ENCODE measurements around the gene NCKAP5. TPM values are rescaled to one million over a fixed set of nuclear protein-coding genes. Genes with fewer than 3 reads are reported as not detected.
"Not testable (repeated sequence)": the region's sequence is repeated elsewhere in the genome, so short reads cannot be mapped to it uniquely, and the experiment has no call there.

The NCKAP5 gene
- polyA plus RNA-seq, 3 donors, result 0.16 to 0.34 (median 0.30) TPM

DNA sequence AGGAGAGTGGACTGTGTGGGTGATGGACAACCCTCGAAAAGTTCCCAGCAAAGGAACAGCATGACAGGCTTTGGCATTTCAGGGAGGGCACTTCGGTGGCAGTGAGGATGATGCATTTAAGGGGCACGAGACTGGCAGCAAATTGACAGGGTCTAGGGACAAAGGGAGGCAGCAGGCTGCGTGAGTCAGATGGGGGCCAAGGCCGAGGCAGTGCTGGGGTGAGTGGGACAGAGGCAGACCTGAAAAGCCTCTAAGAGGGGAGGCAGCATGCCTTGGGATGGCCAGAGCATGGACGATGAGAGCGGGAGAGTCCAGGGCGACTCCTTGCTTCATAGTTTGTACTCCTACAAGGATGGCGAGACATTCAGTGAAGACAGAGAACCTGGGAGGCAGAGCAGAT is 848.8 kb downstream of the NCKAP5 start:
- 72 to 85% (median 82%) methylated on average over 9 of the region's 9 CpGs for WGBS, 3 donors

DNA sequence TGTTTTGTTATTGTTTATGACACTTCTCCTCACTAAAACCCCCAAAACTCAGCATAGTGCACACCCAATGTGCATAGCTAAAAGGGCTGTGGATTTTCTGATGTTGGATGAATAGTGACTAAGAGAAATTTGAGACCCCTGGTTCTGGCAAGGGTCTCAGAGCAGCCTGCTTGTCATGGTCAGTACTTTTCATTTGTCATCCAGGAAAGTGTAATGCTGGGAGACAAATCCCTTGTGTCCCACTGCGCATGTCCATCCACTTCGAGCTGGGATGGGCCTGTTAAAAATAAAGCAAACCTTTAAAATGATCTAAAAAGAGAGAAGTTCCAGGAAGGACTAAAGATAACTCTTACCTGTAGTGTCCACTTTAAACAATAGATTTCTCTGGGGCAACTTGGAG is 851.3 kb downstream of the NCKAP5 start:
- H3K27ac ChIP-seq (ENCODE audit: low read depth, low read length), result no peak overlapping the region
- 72 to 73% (median 73%) methylated on average over 2 of the region's 2 CpGs for whole genome bisulfite sequencing, 3 donors

More for the DNA sequence above, 848.8 kb downstream of the NCKAP5 start:
- H3K27ac ChIP-seq (ENCODE audit: low read depth, low read length), result no peak overlapping the region

GRCh38 chr2:132715386-132716351 is 852.6 kb downstream of the NCKAP5 start:
- no peak overlapping the region for H3K27ac ChIP-seq (ENCODE audit: low read depth, low read length)
- 63 to 71% (median 69%) methylated on average over 7 of the region's 7 CpGs for WGBS, 3 donors

DNA sequence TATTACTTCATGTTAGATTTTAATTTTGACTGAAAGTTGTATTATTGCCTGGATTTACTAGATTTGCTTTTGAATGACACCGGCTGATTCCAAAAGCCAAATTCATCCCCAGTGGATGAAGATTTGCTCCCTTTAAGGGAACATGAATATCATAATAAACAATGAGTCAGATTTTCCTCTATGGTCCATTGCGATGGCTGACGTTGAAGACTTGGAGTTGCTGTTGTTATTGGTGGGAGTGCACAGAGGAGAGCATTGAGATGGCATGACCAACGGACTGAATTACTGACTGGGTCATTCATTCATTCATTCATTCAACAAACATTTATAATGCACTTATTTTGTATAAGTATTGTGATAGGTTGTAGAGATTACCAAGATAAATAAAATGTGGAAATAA is 864.9 kb downstream of the NCKAP5 start:
- 72 to 74% (median 74%) methylated on average over 4 of the region's 4 CpGs for WGBS, 3 donors
- no peak overlapping the region for H3K27ac ChIP-seq (ENCODE audit: low read depth, low read length)

DNA sequence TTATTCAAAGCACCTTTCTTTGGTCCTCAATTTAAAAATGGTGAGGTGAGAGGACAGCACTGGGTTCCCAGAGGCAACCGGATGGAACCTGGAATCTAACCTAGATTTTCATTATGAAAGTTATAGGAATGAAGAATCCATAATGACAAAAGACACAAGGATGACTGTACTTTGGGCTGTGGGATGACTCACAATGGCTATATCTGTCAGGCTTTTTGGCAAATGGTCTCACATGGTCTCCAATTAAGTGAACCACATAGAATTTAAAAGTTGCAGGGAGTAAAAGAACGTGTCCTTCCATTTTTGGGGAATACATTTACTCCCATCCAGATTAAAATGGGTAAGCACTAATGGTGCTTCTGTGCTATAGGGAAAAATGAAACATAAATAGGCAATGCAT is 866.5 kb downstream of the NCKAP5 start:
- no peak overlapping the region for H3K27ac ChIP-seq (ENCODE audit: low read depth, low read length)
- 70 to 83% (median 79%) methylated on average over 2 of the region's 2 CpGs for WGBS, 3 donors

DNA sequence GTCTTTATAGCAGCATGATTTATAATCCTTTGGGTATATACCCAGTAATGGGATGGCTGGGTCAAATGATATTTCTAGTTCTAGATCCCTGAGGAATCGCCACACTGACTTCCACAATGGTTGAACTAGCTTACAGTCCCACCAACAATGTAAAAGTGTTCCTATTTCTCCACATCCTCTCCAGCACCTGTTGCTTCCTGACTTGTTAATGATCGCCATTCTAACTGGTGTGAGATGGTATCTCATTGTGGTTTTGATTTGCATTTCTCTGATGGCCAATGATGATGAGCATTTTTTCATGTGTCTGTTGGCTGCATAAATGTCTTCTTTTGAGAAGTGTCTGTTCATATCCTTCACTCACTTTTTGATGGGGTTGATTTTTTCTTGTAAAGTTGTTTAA is 868.5 kb downstream of the NCKAP5 start:
- H3K27ac ChIP-seq (ENCODE audit: low read depth, low read length), result not testable (repeated sequence)
- WGBS, 3 donors, result 90 to 100% (median 92%) methylated on average over 1 of the region's 2 CpGs

DNA sequence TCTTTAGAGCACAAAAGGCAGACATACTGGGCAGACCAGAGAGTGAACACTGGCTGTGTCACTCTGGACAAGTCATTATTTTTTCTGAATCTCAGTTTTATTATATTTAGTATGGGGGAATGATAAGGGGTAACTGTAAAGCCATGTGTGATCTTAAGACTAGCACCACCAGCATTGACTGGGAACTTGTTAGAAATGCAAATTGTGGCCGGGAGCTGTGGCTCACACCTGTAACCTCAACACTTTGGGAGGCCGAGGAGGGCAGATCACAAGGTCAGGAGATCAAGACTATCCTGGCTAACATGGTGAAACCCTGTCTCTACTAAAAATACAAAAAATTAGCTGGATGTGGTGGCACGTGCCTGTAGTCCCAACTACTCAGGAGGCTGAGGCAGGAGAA is 869.9 kb downstream of the NCKAP5 start:
- not testable (repeated sequence) for H3K27ac ChIP-seq (ENCODE audit: low read depth, low read length)
- WGBS, 3 donors, result 76 to 88% (median 87%) methylated on average over 3 of the region's 3 CpGs

GRCh38 chr2:132697556-132698205 is 870.6 kb downstream of the NCKAP5 start:
- 52 to 62% (median 53%) methylated on average over 4 of the region's 4 CpGs for WGBS, 3 donors
- H3K27ac ChIP-seq (ENCODE audit: low read depth, low read length), result no peak overlapping the region

GRCh38 chr2:132692816-132693215 is 875.4 kb downstream of the NCKAP5 start:
- no peak overlapping the region for H3K27ac ChIP-seq (ENCODE audit: low read depth, low read length)
- 77 to 92% (median 78%) methylated on average over 1 of the region's 1 CpG for WGBS, 3 donors

GRCh38 chr2:132691556-132691955 is 876.7 kb downstream of the NCKAP5 start:
- WGBS, 3 donors, result 80 to 86% (median 85%) methylated on average over 4 of the region's 4 CpGs
- no peak overlapping the region for H3K27ac ChIP-seq (ENCODE audit: low read depth, low read length)

- no peak overlapping the region for H3K27ac ChIP-seq (ENCODE audit: low read depth, low read length)
- WGBS, 3 donors, result 57 to 67% (median 66%) methylated on average over 1 of the region's 1 CpG
These were observed 877.5 kb downstream of the NCKAP5 start for GRCh38 chr2:132690664-132691303.

GRCh38 chr2:132681766-132682165 is 886.5 kb downstream of the NCKAP5 start:
- H3K27ac ChIP-seq (ENCODE audit: low read depth, low read length), result no peak overlapping the region
- WGBS, 3 donors, result 77 to 99% (median 89%) methylated on average over 1 of the region's 1 CpG

DNA sequence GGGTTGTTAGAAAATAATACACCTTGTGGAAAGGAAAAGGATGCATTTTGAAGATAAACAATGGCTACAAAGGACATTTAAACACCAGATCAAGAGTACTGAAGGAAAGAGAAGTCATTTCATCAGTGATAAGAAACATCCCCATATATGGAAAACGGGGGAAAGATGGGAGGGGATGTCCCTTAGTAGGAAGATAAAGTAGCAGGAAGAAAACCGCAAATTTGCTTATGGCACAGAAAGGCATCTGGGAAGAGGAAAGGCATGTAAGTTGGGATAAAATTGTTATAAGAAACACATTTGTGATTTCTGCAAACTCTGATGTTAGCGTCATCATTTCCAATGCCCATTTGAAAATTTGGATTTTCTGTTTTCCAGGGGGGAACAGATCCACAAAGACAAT is 887.7 kb downstream of the NCKAP5 start:
- H3K27ac ChIP-seq (ENCODE audit: low read depth, low read length), result no peak overlapping the region
- 69 to 78% (median 71%) methylated on average over 3 of the region's 3 CpGs for WGBS, 3 donors

DNA sequence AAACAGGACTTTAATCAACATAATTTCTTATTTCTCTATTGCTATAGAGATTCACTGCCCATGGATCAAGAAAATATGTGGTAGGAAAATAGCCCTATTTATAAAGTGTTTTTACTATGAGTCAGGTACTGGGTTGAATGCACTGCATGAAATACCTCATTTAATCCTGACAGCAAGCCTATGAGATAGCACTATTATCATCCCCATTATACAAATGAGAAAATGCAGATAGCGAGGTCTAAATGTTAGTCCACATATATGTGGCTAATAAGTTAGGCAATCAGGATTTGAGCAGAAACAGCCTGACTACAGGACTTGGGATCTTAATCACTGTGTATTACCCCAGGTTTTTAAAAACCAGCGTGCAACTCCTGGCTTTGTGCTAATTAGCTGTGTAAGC is 889.8 kb downstream of the NCKAP5 start:
- H3K27ac ChIP-seq (ENCODE audit: low read depth, low read length), result no peak overlapping the region
- 88 to 91% (median 90%) methylated on average over 2 of the region's 2 CpGs for WGBS, 3 donors

- 87 to 88% (median 87%) methylated on average over 5 of the region's 5 CpGs for WGBS, 3 donors
These were observed 890.6 kb downstream of the NCKAP5 start for GRCh38 chr2:132677661-132678060.

GRCh38 chr2:132676999-132677398 is 891.3 kb downstream of the NCKAP5 start:
- WGBS, 3 donors, result 55 to 73% (median 64%) methylated on average over 2 of the region's 2 CpGs
- no peak overlapping the region for H3K27ac ChIP-seq (ENCODE audit: low read depth, low read length)

More at GRCh38 chr2:132677661-132678060, 890.6 kb downstream of the NCKAP5 start:
- no peak overlapping the region for H3K27ac ChIP-seq (ENCODE audit: low read depth, low read length)

GRCh38 chr2:132671151-132671835 is 897.0 kb downstream of the NCKAP5 start:
- no peak overlapping the region for H3K27ac ChIP-seq (ENCODE audit: low read depth, low read length)
- WGBS, 3 donors, result 10 to 28% (median 17%) methylated on average over 23 of the region's 23 CpGs

DNA sequence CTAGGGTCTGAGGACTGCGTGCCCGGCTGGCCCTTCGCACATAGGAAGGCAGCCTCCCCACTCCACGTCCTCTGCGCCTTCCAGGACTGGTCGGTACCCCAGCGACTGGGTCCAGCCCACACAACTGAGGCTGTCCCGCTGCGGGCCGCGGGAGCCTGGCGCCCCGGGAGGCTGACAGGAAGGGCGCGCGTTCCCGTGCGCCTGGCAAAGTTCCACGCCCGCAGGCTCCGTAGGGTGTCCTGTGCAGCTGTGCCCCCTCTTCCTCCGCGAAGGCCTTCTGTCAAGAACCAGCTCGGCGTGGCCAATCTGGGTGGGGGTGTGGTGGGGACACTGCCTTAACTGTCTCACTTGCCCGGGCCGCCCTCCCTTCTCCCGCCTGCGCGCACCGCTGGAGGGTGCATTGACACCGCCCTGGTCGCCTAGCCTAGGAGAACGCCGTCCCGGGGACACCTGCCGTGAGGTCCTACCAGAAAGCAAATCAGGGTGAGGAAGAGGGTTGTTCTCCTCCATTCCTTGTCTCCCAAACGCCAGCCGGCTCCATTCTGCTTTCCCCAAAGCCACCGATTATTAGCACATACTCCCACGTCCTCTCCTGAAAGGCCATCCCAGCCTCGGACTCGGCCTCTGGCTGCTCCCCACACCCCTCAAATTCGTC is 897.6 kb downstream of the NCKAP5 start:
- WGBS, 3 donors, result 1 to 2% (median 1%) methylated on average over 36 to 44 of the region's 44 CpGs
- H3K27ac ChIP-seq (ENCODE audit: low read depth, low read length), result no peak overlapping the region

Measured in adipose tissue (tissue), 3 donors.